HEK293 (cell line): ENCODE measurements around the gene TMEM239.

ENCODE experiments used
- CTCF ChIP-seq: fragments of 450-650 bp; formaldehyde crosslinking; IDR thresholded peaks from 2 replicates; pipeline ENCODE4 v1.5.1; 2016; ENCODE audit warnings: missing biosample characterization, missing genetic modification characterization
- ZBTB11 ChIP-seq: fragments of 450-650 bp; formaldehyde crosslinking; conservative IDR thresholded peaks from 2 replicates; pipeline ENCODE4 v1.5.1; 2016; ENCODE audit warnings: low read depth, missing biosample characterization, missing genetic modification characterization
- ZNF513 ChIP-seq: fragments of 450-650 bp; IDR thresholded peaks from 2 replicates; pipeline ENCODE4 v1.5.1; 2018; ENCODE audit warnings: missing biosample characterization, missing genetic modification characterization
- ZSCAN23 ChIP-seq: fragments of 450-650 bp; formaldehyde crosslinking; IDR thresholded peaks from 2 replicates; pipeline ENCODE4 v1.5.1; 2016; ENCODE audit warnings: missing biosample characterization, missing genetic modification characterization

- TF ChIP-seq CTCF (tag by site-specific recombination) (no peak), ZBTB11 (tag by site-specific recombination) (no peak), ZNF513 (tag by site-specific recombination) (no peak), ZSCAN23 (tag by site-specific recombination) (no peak)
These were observed 41.0 kb upstream of the TMEM239 start for GRCh38 chr20:2775139-2775538.
